GM12878 (cell line): Measurements from ENCODE around the gene TGM2. TPM values are rescaled to one million over a fixed set of nuclear protein-coding genes. Genes with fewer than 3 reads are reported as not detected.

ENCODE experiments used
- ATAC-seq: fragments of 200-7000 bp; cut with Tn5 transposase; 3 replicates; pipeline ENCODE4 v1.9.1; 2020; ENCODE audit warnings: mild to moderate bottlenecking, moderate library complexity
- BruUV-seq: library from RNA; stranded (reverse); fragments of 400-500 nt; replicated peaks from 2 replicates; lab custom pipeline; 2021; lab: Mats Ljungman, UMichigan
- CTCF ChIA-PET: fragments of 300-600 bp; sonication (Branson Sonifier 250); formaldehyde crosslinking; extraction: SDS; loops from one replicate; lab custom pipeline; 2021; ENCODE audit warnings: inconsistent platforms; lab: Yijun Ruan, JAX
- POLR2A ChIA-PET: fragments of 350-600 bp; formaldehyde crosslinking; extraction: SDS; loops from one replicate; lab custom pipeline; 2021; ENCODE audit warnings: inconsistent platforms; lab: Charles Lee
- RAD21 ChIA-PET: fragments of 300-600 bp; sonication (Branson Sonifier 250); formaldehyde crosslinking; loops from one replicate; lab custom pipeline; 2023; ENCODE audit warnings: antibody characterized with exemption; ENCODE audit not compliant: unreplicated experiment; lab: Charles Lee
- SMC1A ChIA-PET: fragments of 300-600 bp; sonication (Branson Sonifier 250); formaldehyde crosslinking; loops from one replicate; lab custom pipeline; 2023; ENCODE audit not compliant: unreplicated experiment, uncharacterized antibody; lab: Charles Lee
- DNase-seq: peaks from one replicate; pipeline ENCODE4 v3.0.0-alpha.2; 2011; ENCODE audit warnings: low read depth, low spot score
- FAIRE-seq: peaks from 3 replicates; lab custom pipeline; 2011; peaks lifted over from hg19 to GRCh38; lab: Jason Lieb, UNC
- H2AFZ ChIP-seq: 2 replicates; pipeline ENCODE4 v1.6.0; 2011; ENCODE audit warnings: low read depth, low read length, control low read depth; ENCODE audit not compliant: control insufficient read depth
- H3K27ac ChIP-seq: 2 replicates; pipeline ENCODE4 v1.5.1; 2011; ENCODE audit warnings: control low read depth; ENCODE audit not compliant: control insufficient read depth, insufficient read depth
- H3K27me3 ChIP-seq, 2 experiments: replicated peaks in 1 of 2; 2 replicates each; pipeline versions ENCODE4 v1.6.0 to v1.6.1; 2011; ENCODE audit warnings: low read length in 1 of 2; ENCODE audit not compliant: control insufficient read depth in 2 of 2, insufficient read depth in 2 of 2
- H3K36me3 ChIP-seq, 2 experiments: 2 replicates each; pipeline ENCODE4 v1.5.1; 2011; ENCODE audit warnings: low read length in 1 of 2; ENCODE audit not compliant: control insufficient read depth in 2 of 2, insufficient read depth in 2 of 2
- H3K4me1 ChIP-seq: 2 replicates; pipeline ENCODE4 v1.6.1; 2011; ENCODE audit warnings: mild to moderate bottlenecking, low read length, moderate library complexity, mixed read lengths; ENCODE audit not compliant: control insufficient read depth, insufficient read depth
- H3K4me2 ChIP-seq: 2 replicates; pipeline ENCODE4 v1.6.0; 2011; ENCODE audit warnings: control low read depth; ENCODE audit not compliant: control insufficient read depth, insufficient read depth
- H3K4me3 ChIP-seq: fragments of 200-600 bp; sonication (generic); 2 replicates; pipeline ENCODE4 v1.5.1; 2016
- H3K79me2 ChIP-seq: 2 replicates; pipeline ENCODE4 v1.6.0; 2011; ENCODE audit warnings: low read length; ENCODE audit not compliant: control insufficient read depth, insufficient read depth
- H3K9ac ChIP-seq: 2 replicates; pipeline ENCODE4 v1.8.0; 2011; ENCODE audit warnings: low read length, control low read depth, mixed read lengths; ENCODE audit not compliant: control insufficient read depth, insufficient read depth
- H3K9me3 ChIP-seq: replicated peaks from 3 replicates; pipeline ENCODE4 v1.5.1; 2011; ENCODE audit warnings: mild to moderate bottlenecking, low read length; ENCODE audit not compliant: control insufficient read depth, insufficient read depth
- H4K20me1 ChIP-seq: 2 replicates; pipeline ENCODE4 v1.6.0; 2011; ENCODE audit not compliant: control insufficient read depth, insufficient read depth
- NR2F1 ChIP-seq: fragments of 450-650 bp; conservative IDR thresholded peaks from 2 replicates; pipeline ENCODE4 v1.6.1; 2017; ENCODE audit warnings: mild to moderate bottlenecking
- SMAD5 ChIP-seq: IDR thresholded peaks from 2 replicates; pipeline ENCODE4 v1.6.1; 2016; ENCODE audit warnings: antibody characterized with exemption, low read depth
- WGBS: methylation state at CpG from one replicate; pipeline ENCODE4 v1.1.6; 2016; ENCODE audit warnings: low lambda C conversion rate; ENCODE audit not compliant: insufficient replicate concordance, insufficient coverage; ENCODE audit errors: missing lambda C conversion rate; 5-methylcytosine and 5-hydroxymethylcytosine counted together
- in situ Hi-C: fragments of 300-500 bp; cut with MboI; formaldehyde crosslinking; loops from 9 replicates; pipeline ENCODE4 v1.14.3; 2018; ENCODE audit warnings: mixed read lengths
- intact Hi-C: fragments of 100-400 bp; cut with micrococcal nuclease; formaldehyde crosslinking; loops from one replicate; pipeline ENCODE4 v1.14.2; 2022; ENCODE audit not compliant: unreplicated experiment
- polyA plus RNA-seq, 11 experiments: library from polyadenylated mRNA; depleted of rRNA in 4 of 11; unstranded in 6 of 11; stranded (reverse) in 5 of 11; fragments of >200 nt; fragmentation: Nextera tagmentation in 4 of 11; fragmentation: Illumina TruSeq in 1 of 11; extraction: Ambion mirVana in 4 of 11; extraction: Trizol in 1 of 11; gene quantifications; 1 replicate in 1 of 11; 2 replicates in 10 of 11; pipeline versions ENCODE4 v1.2.1 to v1.2.3, GENCODE V29; 2011 to 2016; ENCODE audit warnings: inconsistent platforms in 2 of 11, missing spikeins in 2 of 11, low read depth in 1 of 11
- total RNA-seq, 4 experiments: library from RNA; depleted of rRNA in 3 of 4; stranded (reverse); fragments of >200 nt in 3 of 4; fragmentation: Illumina TruSeq in 1 of 4; extraction: Trizol in 1 of 4; gene quantifications; 2 replicates each; pipeline versions ENCODE4 v1.2.1 to v1.2.3, GENCODE V29; 2013 to 2021
- TF ChIP-seq, protein P1 (sequence below): fragments of 450-650 bp; formaldehyde crosslinking; IDR thresholded peaks from 2 replicates; pipeline ENCODE4 v1.4.0; 2022; ENCODE audit warnings: mild to moderate bottlenecking, moderate library complexity

TGM2 gene
- total and polyA plus RNA-seq, 10 of the 15 experiments (the other 5 are each of a cell fraction or from before 2014, with no cell fraction given): 0.11 to 1.9 (median 0.51) TPM

DNA sequence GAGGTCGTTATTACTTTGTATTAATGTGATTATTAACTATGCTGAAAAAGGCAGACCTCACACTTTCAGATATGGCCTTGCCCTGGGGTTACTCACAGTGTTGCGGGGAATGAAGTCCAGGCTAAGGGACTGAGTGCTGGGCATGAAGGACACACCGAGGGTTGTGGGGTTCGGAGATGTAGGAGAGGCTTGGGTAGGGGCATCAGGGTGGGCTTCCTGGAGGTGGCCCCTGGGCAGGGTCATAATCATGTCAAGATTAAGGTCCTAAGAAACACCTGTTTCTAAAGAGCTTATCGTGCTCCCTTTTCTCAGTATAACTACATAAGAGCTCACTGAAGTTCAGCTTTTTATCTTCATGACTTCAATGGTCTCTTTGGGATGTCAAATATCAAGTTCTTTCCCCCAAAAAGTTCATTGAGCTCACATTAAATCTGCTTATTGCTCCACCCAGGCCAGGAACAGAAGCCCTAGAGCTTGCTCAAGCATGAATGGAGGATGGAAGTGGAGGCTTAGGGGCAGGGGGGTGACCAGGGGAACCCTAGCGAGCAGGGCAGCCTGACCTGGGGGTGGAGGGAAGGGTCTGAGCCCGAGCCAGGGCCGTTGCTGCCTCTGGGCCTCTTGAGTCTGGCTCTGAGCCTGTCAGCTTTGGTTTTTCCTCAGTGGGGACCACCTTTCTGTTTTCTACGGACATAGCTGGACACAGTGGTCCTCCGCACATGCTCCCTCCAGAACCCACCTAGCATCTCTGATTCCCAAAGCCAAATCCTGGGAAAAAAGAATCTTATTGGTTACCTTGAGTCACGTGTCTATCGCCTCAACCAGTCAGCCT, 37.3 kb upstream of the TGM2 start:
- SMC1A ChIA-PET: interaction anchor here (1.2 kb wide), 1 partner anchor 129 kb away, joined by 4 read pairs; no protein-coding TSS in a partner anchor
- DNase-seq (no peak), ATAC-seq (no peak)

More for the DNA sequence above, 37.3 kb upstream of the TGM2 start:
- no peaks in the 10 kb centered on the region for H3K4me1 ChIP-seq
- no peak overlapping the region for H2AFZ ChIP-seq
- no peaks in the 10 kb centered on the region for H3K9me3 ChIP-seq
- ChIA-PET POLR2A (interaction anchor here (0.6 kb wide), 1 partner anchor 1605 kb away, joined by 3 read pairs; no protein-coding TSS in a partner anchor), CTCF (interaction anchor here (0.9 to 6.2 kb wide), 3 partner anchors 18 to 129 kb away, joined by 3 to 35 read pairs (median 3); no protein-coding TSS in a partner anchor), RAD21 (no interaction called here)
- no TSS peak for BruUV-seq
- no peak for FAIRE-seq
- H3K79me2 ChIP-seq: no peaks in the 10 kb centered on the region
- no peak overlapping the region for H3K4me3 ChIP-seq
- 29% methylated on average over 12 of the region's 12 CpGs for WGBS
- H3K27ac ChIP-seq: no peak overlapping the region
- H3K27me3 ChIP-seq: no peaks in the 10 kb centered on the region; a peak in 1 of 4 replicates
- H3K4me2 ChIP-seq: no peak overlapping the region
- no peaks in the 10 kb centered on the region for H3K36me3 ChIP-seq
- TF ChIP-seq NR2F1 (no peak), SMAD5 (no peak)
- TF ChIP-seq, protein P1, sequence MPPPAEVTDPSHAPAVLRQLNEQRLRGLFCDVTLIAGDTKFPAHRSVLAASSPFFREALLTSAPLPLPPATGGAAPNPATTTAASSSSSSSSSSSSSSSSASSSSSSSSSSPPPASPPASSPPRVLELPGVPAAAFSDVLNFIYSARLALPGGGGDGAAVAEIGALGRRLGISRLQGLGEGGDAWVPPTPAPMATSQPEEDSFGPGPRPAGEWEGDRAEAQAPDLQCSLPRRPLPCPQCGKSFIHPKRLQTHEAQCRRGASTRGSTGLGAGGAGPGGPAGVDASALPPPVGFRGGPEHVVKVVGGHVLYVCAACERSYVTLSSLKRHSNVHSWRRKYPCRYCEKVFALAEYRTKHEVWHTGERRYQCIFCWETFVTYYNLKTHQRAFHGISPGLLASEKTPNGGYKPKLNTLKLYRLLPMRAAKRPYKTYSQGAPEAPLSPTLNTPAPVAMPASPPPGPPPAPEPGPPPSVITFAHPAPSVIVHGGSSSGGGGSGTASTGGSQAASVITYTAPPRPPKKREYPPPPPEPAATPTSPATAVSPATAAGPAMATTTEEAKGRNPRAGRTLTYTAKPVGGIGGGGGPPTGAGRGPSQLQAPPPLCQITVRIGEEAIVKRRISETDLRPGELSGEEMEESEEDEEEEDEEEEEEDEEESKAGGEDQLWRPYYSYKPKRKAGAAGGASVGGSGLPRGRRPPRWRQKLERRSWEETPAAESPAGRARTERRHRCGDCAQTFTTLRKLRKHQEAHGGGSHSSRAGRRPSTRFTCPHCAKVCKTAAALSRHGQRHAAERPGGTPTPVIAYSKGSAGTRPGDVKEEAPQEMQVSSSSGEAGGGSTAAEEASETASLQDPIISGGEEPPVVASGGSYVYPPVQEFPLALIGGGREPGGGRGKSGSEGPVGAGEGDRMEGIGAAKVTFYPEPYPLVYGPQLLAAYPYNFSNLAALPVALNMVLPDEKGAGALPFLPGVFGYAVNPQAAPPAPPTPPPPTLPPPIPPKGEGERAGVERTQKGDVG (CRISPR knock-in tag): no peak
- H4K20me1 ChIP-seq: no peaks in the 10 kb centered on the region
- intact Hi-C loops (no loop called here), in situ Hi-C loops (no loop called here)
- no peak overlapping the region for H3K9ac ChIP-seq
